Measurements from ENCODE around the gene MRPS18A. TPM values are rescaled to one million over a fixed set of nuclear protein-coding genes. Genes with fewer than 3 reads are reported as not detected.

MRPS18A gene
- total and polyA plus RNA-seq, 2 of the 13 experiments (the other 11 are each of a cell fraction or from before 2014, with no cell fraction given), result 87.8 to 89.1 TPM

DNA sequence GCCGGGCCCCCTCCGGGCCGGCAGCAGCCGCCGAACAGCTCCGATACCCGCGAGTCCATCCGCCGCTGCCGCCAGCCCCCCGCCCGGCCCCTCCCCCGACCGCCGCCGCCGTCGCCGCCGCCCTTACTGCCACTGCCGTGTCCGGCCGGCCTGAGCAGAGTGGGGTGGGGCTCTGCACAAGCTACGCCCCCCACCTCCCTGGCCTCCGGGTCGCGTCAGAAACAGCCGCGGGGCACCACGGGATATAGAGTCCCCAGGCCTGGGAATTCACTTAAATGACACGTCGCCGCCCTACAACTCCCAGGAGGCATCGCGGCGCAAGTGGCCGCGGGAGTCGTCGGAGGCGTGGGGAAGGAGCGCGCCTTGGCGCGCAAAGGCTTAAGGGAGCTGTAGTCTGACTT, 58.5 kb downstream of the MRPS18A start, which contains the start of gene GTPBP2 (continued):
- TF ChIP-seq ZFX (CRISPR knock-in tag; IDR thresholded peaks at IDR 0.05; ENCODE audit: low read depth), result no peak
- TF ChIP-seq TARDBP (CRISPR knock-in tag; IDR thresholded peaks at IDR 0.05), result no peak; the same call in 1 of the 2 replicates
- 0 out of 2 replicates have a peak, but pooled peaks have one; percentile 22 for TF ChIP-seq HDAC2 (CRISPR knock-in tag; IDR thresholded peaks at IDR 0.05)
- TF ChIP-seq, protein P1, sequence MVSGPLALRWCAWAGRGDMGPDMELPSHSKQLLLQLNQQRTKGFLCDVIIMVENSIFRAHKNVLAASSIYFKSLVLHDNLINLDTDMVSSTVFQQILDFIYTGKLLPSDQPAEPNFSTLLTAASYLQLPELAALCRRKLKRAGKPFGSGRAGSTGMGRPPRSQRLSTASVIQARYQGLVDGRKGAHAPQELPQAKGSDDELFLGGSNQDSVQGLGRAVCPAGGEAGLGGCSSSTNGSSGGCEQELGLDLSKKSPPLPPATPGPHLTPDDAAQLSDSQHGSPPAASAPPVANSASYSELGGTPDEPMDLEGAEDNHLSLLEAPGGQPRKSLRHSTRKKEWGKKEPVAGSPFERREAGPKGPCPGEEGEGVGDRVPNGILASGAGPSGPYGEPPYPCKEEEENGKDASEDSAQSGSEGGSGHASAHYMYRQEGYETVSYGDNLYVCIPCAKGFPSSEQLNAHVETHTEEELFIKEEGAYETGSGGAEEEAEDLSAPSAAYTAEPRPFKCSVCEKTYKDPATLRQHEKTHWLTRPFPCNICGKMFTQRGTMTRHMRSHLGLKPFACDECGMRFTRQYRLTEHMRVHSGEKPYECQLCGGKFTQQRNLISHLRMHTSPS (CRISPR knock-in tag; IDR thresholded peaks at IDR 0.05; ENCODE audit: low read depth), result no peak
- TF ChIP-seq, protein P2, sequence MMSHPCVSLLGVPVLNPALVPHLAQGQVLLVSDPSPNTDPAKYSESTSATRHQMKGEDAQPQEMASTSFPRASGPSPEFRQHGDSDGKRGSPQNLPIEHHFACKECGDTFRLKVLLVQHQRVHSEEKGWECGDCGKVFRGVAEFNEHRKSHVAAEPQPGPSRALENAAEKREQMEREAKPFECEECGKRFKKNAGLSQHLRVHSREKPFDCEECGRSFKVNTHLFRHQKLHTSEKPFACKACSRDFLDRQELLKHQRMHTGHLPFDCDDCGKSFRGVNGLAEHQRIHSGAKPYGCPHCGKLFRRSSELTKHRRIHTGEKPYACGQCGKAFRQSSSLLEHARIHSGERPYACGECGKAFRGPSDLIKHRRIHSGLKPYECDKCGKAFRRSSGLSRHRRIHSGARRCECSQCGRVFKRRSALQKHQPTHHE (CRISPR knock-in tag; IDR thresholded peaks at IDR 0.05; ENCODE audit: borderline replicate concordance), result no peak
- no peak for TF ChIP-seq ZNF326 (CRISPR knock-in tag; IDR thresholded peaks at IDR 0.05; ENCODE audit: borderline replicate concordance)
- TF ChIP-seq ZNF350 (CRISPR knock-in tag; IDR thresholded peaks at IDR 0.05; ENCODE audit: borderline replicate concordance, low read depth), result no peak; the same call in 1 of the 2 replicates
- TF ChIP-seq, protein P3, sequence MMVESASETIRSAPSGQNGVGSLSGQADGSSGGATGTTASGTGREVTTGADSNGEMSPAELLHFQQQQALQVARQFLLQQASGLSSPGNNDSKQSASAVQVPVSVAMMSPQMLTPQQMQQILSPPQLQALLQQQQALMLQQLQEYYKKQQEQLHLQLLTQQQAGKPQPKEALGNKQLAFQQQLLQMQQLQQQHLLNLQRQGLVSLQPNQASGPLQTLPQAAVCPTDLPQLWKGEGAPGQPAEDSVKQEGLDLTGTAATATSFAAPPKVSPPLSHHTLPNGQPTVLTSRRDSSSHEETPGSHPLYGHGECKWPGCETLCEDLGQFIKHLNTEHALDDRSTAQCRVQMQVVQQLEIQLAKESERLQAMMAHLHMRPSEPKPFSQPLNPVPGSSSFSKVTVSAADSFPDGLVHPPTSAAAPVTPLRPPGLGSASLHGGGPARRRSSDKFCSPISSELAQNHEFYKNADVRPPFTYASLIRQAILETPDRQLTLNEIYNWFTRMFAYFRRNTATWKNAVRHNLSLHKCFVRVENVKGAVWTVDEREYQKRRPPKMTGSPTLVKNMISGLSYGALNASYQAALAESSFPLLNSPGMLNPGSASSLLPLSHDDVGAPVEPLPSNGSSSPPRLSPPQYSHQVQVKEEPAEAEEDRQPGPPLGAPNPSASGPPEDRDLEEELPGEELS (CRISPR knock-in tag; IDR thresholded peaks at IDR 0.05), result no peak
- TF ChIP-seq, protein P4, sequence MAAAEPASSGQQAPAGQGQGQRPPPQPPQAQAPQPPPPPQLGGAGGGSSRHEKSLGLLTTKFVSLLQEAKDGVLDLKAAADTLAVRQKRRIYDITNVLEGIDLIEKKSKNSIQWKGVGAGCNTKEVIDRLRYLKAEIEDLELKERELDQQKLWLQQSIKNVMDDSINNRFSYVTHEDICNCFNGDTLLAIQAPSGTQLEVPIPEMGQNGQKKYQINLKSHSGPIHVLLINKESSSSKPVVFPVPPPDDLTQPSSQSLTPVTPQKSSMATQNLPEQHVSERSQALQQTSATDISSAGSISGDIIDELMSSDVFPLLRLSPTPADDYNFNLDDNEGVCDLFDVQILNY (CRISPR knock-in tag; conservative IDR thresholded peaks at IDR 0.05), result peak; percentile 82
- no peak for TF ChIP-seq ZFAT (CRISPR knock-in tag; conservative IDR thresholded peaks at IDR 0.05)
- TF ChIP-seq SYNCRIP (IDR thresholded peaks at IDR 0.05; ENCODE audit: insufficient read depth, low read depth, low read length), result no peak
- TF ChIP-seq RBM39 (IDR thresholded peaks at IDR 0.05; ENCODE audit: low read depth, low read length, poor library complexity, severe bottlenecking), result no peak
- TF ChIP-seq ZMYM2 (CRISPR knock-in tag; IDR thresholded peaks at IDR 0.05), result no peak
- TF ChIP-seq ZSCAN25 (CRISPR knock-in tag; IDR thresholded peaks at IDR 0.05), result no peak
- TF ChIP-seq, protein P5, sequence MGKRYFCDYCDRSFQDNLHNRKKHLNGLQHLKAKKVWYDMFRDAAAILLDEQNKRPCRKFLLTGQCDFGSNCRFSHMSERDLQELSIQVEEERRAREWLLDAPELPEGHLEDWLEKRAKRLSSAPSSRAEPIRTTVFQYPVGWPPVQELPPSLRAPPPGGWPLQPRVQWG (CRISPR knock-in tag; IDR thresholded peaks at IDR 0.05; ENCODE audit: borderline replicate concordance, low read depth), result no peak
- no peak for TF ChIP-seq ZFP82 (CRISPR knock-in tag; IDR thresholded peaks at IDR 0.05; ENCODE audit: borderline replicate concordance)
- TF ChIP-seq FOXJ3 (CRISPR knock-in tag; IDR thresholded peaks at IDR 0.05; ENCODE audit: borderline replicate concordance), result no peak
- no peak for TF ChIP-seq MTA1 (CRISPR knock-in tag; IDR thresholded peaks at IDR 0.05; ENCODE audit: borderline replicate concordance)
- no peak for TF ChIP-seq ZNF543 (CRISPR knock-in tag; IDR thresholded peaks at IDR 0.05)
- TF ChIP-seq, protein P6, sequence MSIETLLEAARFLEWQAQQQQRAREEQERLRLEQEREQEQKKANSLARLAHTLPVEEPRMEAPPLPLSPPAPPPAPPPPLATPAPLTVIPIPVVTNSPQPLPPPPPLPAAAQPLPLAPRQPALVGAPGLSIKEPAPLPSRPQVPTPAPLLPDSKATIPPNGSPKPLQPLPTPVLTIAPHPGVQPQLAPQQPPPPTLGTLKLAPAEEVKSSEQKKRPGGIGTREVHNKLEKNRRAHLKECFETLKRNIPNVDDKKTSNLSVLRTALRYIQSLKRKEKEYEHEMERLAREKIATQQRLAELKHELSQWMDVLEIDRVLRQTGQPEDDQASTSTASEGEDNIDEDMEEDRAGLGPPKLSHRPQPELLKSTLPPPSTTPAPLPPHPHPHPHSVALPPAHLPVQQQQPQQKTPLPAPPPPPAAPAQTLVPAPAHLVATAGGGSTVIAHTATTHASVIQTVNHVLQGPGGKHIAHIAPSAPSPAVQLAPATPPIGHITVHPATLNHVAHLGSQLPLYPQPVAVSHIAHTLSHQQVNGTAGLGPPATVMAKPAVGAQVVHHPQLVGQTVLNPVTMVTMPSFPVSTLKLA (IDR thresholded peaks at IDR 0.05), result peak; percentile 42; the same call in 1 of the 2 replicates
- TF ChIP-seq NFYC (CRISPR knock-in tag; IDR thresholded peaks at IDR 0.05), result peak; percentile 64
- no peak for TF ChIP-seq PPARG (CRISPR knock-in tag; conservative IDR thresholded peaks at IDR 0.05)
- TF ChIP-seq JUNB (CRISPR knock-in tag; IDR thresholded peaks at IDR 0.05; ENCODE audit: borderline replicate concordance), result no peak

All from HepG2 (cell line).